ENCODE results near the gene CKAP2L.

CKAP2L gene

DNA sequence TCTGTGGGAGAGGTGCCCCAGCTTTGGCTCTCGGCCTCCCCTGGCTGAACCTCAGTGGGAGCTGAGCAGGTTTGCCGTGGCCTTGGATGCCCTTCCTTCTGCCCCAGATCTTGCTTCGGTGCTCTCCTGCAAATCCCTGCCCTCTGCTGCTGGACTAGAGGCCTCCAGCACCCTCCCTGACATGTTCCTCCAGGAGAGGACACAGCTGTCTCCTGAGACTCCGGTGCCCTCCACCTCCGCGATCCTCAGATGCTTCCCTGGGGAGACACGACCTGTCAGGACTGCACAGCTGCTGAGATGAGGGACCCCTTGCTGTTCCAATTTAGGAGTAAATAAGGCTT, 50.9 kb downstream of the CKAP2L start:
- TF ChIP-seq, protein P1, sequence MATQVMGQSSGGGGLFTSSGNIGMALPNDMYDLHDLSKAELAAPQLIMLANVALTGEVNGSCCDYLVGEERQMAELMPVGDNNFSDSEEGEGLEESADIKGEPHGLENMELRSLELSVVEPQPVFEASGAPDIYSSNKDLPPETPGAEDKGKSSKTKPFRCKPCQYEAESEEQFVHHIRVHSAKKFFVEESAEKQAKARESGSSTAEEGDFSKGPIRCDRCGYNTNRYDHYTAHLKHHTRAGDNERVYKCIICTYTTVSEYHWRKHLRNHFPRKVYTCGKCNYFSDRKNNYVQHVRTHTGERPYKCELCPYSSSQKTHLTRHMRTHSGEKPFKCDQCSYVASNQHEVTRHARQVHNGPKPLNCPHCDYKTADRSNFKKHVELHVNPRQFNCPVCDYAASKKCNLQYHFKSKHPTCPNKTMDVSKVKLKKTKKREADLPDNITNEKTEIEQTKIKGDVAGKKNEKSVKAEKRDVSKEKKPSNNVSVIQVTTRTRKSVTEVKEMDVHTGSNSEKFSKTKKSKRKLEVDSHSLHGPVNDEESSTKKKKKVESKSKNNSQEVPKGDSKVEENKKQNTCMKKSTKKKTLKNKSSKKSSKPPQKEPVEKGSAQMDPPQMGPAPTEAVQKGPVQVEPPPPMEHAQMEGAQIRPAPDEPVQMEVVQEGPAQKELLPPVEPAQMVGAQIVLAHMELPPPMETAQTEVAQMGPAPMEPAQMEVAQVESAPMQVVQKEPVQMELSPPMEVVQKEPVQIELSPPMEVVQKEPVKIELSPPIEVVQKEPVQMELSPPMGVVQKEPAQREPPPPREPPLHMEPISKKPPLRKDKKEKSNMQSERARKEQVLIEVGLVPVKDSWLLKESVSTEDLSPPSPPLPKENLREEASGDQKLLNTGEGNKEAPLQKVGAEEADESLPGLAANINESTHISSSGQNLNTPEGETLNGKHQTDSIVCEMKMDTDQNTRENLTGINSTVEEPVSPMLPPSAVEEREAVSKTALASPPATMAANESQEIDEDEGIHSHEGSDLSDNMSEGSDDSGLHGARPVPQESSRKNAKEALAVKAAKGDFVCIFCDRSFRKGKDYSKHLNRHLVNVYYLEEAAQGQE (IDR thresholded peaks at IDR 0.05; ENCODE audit: low read depth), result no peak
- TF ChIP-seq EP300 (IDR thresholded peaks at IDR 0.05; ENCODE audit: borderline replicate concordance), result no peak
- no peak for TF ChIP-seq TCF12 (IDR thresholded peaks at IDR 0.05; ENCODE audit: low read depth)
- TF ChIP-seq EGR1 (IDR thresholded peaks at IDR 0.05), result no peak
- no peak for TF ChIP-seq CREB1 (IDR thresholded peaks at IDR 0.05; ENCODE audit: low read depth)
- no peak for TF ChIP-seq CEBPB (IDR thresholded peaks at IDR 0.05)
- no peak for TF ChIP-seq TAF1 (IDR thresholded peaks at IDR 0.05; ENCODE audit: low read depth)
- TF ChIP-seq TEAD4 (IDR thresholded peaks at IDR 0.05), result no peak
- no peak for TF ChIP-seq YY1 (IDR thresholded peaks at IDR 0.05; ENCODE audit: low read depth)
- TF ChIP-seq, protein P2, sequence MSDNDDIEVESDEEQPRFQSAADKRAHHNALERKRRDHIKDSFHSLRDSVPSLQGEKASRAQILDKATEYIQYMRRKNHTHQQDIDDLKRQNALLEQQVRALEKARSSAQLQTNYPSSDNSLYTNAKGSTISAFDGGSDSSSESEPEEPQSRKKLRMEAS (IDR thresholded peaks at IDR 0.05), result no peak
- TF ChIP-seq, protein P3, sequence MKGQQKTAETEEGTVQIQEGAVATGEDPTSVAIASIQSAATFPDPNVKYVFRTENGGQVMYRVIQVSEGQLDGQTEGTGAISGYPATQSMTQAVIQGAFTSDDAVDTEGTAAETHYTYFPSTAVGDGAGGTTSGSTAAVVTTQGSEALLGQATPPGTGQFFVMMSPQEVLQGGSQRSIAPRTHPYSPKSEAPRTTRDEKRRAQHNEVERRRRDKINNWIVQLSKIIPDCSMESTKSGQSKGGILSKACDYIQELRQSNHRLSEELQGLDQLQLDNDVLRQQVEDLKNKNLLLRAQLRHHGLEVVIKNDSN (IDR thresholded peaks at IDR 0.05), result no peak
- TF ChIP-seq FOXM1 (IDR thresholded peaks at IDR 0.05; ENCODE audit: borderline replicate concordance, low read depth), result no peak
- TF ChIP-seq ZBTB7A (IDR thresholded peaks at IDR 0.05; ENCODE audit: low read depth), result no peak
- no peak for TF ChIP-seq RAD21 (IDR thresholded peaks at IDR 0.05; ENCODE audit: low read depth)
- no peak for TF ChIP-seq NFIC (IDR thresholded peaks at IDR 0.05)

DNA sequence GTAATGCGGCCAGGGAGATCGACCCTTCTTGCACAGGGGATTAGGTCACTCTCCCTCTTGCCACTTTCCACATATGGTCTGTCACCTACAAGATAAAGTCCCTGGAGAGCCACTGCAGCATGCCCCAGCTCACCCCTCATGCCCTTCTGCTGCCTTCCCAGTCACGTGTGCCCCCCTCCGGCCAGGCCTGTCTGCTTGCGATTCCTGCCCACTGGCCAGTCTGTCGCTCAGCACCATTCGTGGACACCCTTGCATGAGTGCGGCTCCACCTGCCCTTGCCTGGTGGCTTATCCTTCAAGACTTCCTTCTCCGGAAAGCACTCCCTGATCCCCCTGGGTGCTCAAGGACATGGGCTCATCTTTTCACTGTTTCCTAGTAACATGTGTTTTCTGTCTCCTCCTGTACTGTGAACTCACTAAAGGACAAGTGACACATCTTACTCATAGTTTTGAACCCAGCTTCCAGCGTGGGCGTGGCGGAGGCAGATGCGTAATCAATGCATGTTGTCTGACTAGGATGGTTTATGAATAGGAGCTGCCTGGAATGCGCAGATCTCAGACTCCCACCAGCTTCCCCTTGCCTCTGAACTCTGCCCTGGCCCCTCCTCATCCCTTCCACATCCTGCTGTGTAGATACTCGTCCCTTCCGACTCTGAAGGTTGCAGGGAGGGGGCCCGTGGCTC, 51.4 kb downstream of the CKAP2L start:
- no peak for TF ChIP-seq YY1 (IDR thresholded peaks at IDR 0.05; ENCODE audit: low read depth)
- TF ChIP-seq, protein P2 (IDR thresholded peaks at IDR 0.05), result no peak

DNA sequence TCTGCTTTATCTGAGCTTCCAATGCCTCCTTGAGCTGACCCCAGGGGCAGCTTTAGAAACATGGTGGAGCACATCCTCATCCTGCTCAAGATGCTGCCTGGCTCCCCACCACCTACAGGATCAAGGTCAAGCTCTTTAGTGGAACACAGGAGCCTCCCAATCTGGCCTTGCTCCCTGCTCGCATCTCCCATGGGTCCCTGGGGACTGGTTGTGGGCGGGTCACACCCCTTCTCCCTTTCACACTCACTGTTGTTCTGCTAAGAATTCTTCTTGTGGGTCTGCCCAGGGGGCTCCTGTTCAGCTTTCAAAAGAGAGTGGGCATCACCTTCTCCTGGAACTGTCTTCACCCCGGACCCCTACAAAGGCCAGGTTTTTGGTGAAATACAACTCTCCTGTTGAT, 51.9 kb downstream of the CKAP2L start:
- TF ChIP-seq TAF1 (IDR thresholded peaks at IDR 0.05; ENCODE audit: low read depth), result no peak
- TF ChIP-seq, protein P1 (IDR thresholded peaks at IDR 0.05; ENCODE audit: low read depth), result no peak
- no peak for TF ChIP-seq YY1 (IDR thresholded peaks at IDR 0.05; ENCODE audit: low read depth)
- TF ChIP-seq NFIC (IDR thresholded peaks at IDR 0.05), result no peak
- no peak for TF ChIP-seq RAD21 (IDR thresholded peaks at IDR 0.05; ENCODE audit: low read depth)
- no peak for TF ChIP-seq TCF12 (IDR thresholded peaks at IDR 0.05; ENCODE audit: low read depth)
- TF ChIP-seq FOXM1 (IDR thresholded peaks at IDR 0.05; ENCODE audit: borderline replicate concordance, low read depth), result no peak
- TF ChIP-seq CEBPB (IDR thresholded peaks at IDR 0.05), result no peak
- TF ChIP-seq, protein P2 (IDR thresholded peaks at IDR 0.05), result no peak

DNA sequence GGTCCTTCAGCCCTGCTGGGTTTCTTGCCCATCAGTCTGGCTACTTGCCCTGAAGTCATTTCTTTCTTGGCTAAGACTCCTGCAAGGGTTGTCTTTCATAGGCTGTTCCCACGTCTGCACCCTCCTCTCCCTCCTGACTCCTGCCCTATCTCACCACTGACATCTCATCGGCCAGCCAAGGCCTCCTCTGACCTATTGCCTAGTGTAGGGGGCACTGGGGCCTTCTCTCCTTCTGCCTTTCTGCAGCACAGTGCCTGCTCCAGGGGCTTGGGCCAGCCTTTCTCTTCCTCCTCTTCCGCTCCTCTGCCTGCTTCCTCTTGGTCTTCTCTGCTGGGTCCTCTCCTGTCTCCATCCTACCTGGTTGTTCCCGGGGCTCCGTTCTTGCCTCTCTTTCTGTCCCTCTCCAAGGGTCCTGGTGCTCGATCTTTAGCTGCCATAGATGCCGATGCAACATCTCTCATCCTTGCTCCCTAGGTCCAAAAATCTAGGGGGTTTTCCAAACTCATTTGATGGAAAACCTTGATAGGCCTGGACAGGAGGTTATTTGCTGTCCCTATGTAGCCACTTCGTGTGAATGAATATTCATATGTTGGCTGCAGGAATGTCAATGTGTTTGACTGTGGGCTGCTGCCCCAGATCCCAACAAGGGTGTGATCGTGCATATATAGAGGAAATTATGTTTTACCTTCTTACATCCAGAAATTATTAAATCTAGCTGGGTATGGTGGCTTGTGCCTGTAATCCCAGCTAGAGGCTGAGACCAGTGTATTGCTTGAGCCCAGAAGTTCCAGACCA, 53.3 kb downstream of the CKAP2L start:
- TF ChIP-seq YY1 (IDR thresholded peaks at IDR 0.05; ENCODE audit: low read depth), result no peak
- TF ChIP-seq TCF12 (IDR thresholded peaks at IDR 0.05; ENCODE audit: low read depth), result no peak
- TF ChIP-seq EGR1 (IDR thresholded peaks at IDR 0.05), result no peak
- TF ChIP-seq EP300 (IDR thresholded peaks at IDR 0.05; ENCODE audit: borderline replicate concordance), result no peak
- TF ChIP-seq, protein P1 (IDR thresholded peaks at IDR 0.05; ENCODE audit: low read depth), result no peak
- TF ChIP-seq TEAD4 (IDR thresholded peaks at IDR 0.05), result no peak
- TF ChIP-seq FOXM1 (IDR thresholded peaks at IDR 0.05; ENCODE audit: borderline replicate concordance, low read depth), result no peak
- TF ChIP-seq, protein P3 (IDR thresholded peaks at IDR 0.05), result no peak
- TF ChIP-seq NFIC (IDR thresholded peaks at IDR 0.05), result no peak
- TF ChIP-seq ZBTB7A (IDR thresholded peaks at IDR 0.05; ENCODE audit: low read depth), result no peak
- no peak for TF ChIP-seq TAF1 (IDR thresholded peaks at IDR 0.05; ENCODE audit: low read depth)
